Transverse colon (tissue), 4 donors: ENCODE data around the gene WDR74. TPM values are rescaled to one million over a fixed set of nuclear protein-coding genes. Genes with fewer than 3 reads are reported as not detected.

ENCODE experiments used
- DNase-seq: peaks from one replicate; pipeline ENCODE4 v3.0.0-alpha.2; 2019
- H3K27ac ChIP-seq, 4 donors: fragments of 200-600 bp; sonication (generic); 2 replicates each; pipeline ENCODE4 v1.5.1; 2016 to 2018; ENCODE audit warnings: inconsistent platforms in 4 of 4
- H3K27me3 ChIP-seq: fragments of 200-600 bp; sonication (generic); 2 replicates; pipeline ENCODE4 v1.5.1; 2017; ENCODE audit warnings: inconsistent platforms
- H3K36me3 ChIP-seq, 4 donors: fragments of 200-600 bp; sonication (generic); 2 replicates each; pipeline ENCODE4 v1.5.1; 2017 to 2019; ENCODE audit warnings: inconsistent platforms in 4 of 4
- H3K4me1 ChIP-seq, 4 donors: fragments of 200-600 bp; sonication (generic); 2 replicates each; pipeline ENCODE4 v1.5.1; 2017 to 2020; ENCODE audit warnings: inconsistent platforms in 4 of 4
- H3K4me3 ChIP-seq, 4 donors: fragments of 200-600 bp; sonication (generic); 1 replicate in 1 of 4; 2 replicates in 3 of 4; pipeline versions ENCODE4 v1.5.1 to v1.6.1; 2017 to 2019; ENCODE audit warnings: inconsistent platforms in 4 of 4
- H3K9me3 ChIP-seq, 2 donors: fragments of 200-600 bp; sonication (generic); 2 replicates each; pipeline ENCODE4 v1.5.1; 2017 to 2019; ENCODE audit warnings: inconsistent platforms in 2 of 2
- EP300 ChIP-seq: sonication (generic); formaldehyde crosslinking; IDR thresholded peaks from one replicate; pipeline ENCODE4 v1.6.1; 2017; ENCODE audit warnings: antibody characterized with exemption, low read depth
- POLR2A ChIP-seq: fragments of 450-650 bp; IDR thresholded peaks from one replicate; pipeline ENCODE4 v1.6.1; 2016; ENCODE audit warnings: antibody characterized with exemption, mild to moderate bottlenecking, moderate library complexity
- POLR2AphosphoS5 ChIP-seq, 3 donors: sonication (generic); formaldehyde crosslinking; IDR thresholded peaks; one replicate each; pipeline ENCODE4 v1.6.1; 2016; ENCODE audit warnings: antibody characterized with exemption in 3 of 3
- WGBS, 2 donors: methylation state at CpG; one replicate each; pipeline ENCODE4 v1.1.5; 2018; ENCODE audit warnings: low coverage in 1 of 2; 5-methylcytosine and 5-hydroxymethylcytosine counted together
- in situ Hi-C, 4 donors: fragments of 200-750 bp; cut with MboI; loops; one replicate each; pipeline versions ENCODE4 v1.15.0 to v1.15.1; 2017; ENCODE audit warnings: low sequenced_read_pairs in 3 of 4, low pct_ligation_motif_present in 1 of 4, low pct_unique_long_range_greater_than_20kb in 1 of 4
- intact Hi-C: fragments of 100-400 bp; cut with DNase I; formaldehyde crosslinking; loops from one replicate; pipeline ENCODE4 v1.15.1; 2023; ENCODE audit warnings: low total_unique reads
- total RNA-seq, 4 donors: library from RNA; depleted of rRNA; stranded (reverse); fragments of >200 nt; gene quantifications; one replicate each; pipeline ENCODE4 v1.1.0, GENCODE V29; 2016
- TF ChIP-seq, protein P1 (sequence below), 5 experiments: fragments of 200-600 bp in 3 of 5; fragments of 450-650 bp in 2 of 5; sonication (generic) in 3 of 5; IDR thresholded peaks; 1 replicate in 2 of 5; 2 replicates in 3 of 5; pipeline ENCODE4 v1.5.1; 2016 to 2017; ENCODE audit warnings: antibody characterized with exemption in 5 of 5, inconsistent platforms in 3 of 5, mild to moderate bottlenecking in 2 of 5, moderate library complexity in 1 of 5

WDR74 gene
- total RNA-seq, 4 donors from 2014 or later, result 25.3 to 37.8 (median 27.6) TPM

DNA sequence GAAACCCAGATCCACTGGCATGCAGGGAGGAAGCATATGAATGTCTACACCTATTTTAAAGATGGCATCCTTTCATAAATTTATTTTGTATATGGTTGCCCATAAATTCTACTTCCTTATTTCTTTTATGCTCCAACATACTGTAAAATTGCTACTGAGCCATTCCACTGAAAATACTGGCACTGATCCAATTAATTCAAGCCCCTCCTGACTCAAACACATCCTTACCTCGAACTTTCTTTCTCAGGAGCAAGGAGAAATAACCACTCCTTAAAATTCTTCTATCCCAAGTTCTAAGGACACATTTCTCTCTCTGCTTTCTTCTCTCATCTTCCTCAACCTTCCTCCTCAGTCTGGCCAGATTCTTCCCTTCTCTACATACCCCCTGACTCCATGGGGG, 28.6 kb downstream of the WDR74 start:
- Histone ChIP-seq H3K27me3 (no peaks in the 10 kb centered on the region), H3K9me3 (no peaks in the 10 kb centered on the region), H3K27ac (no peak overlapping the region), H3K4me3 (no peak overlapping the region), H3K36me3 (peaks cover 0 to 2% (median 0%) of the 10 kb centered on the region in 4 donors), H3K4me1 (peaks cover 0 to 11% (median 6%) of the 10 kb centered on the region in 4 donors)
- intact Hi-C loops (no loop called here), in situ Hi-C loops (no loop called here)
- TF ChIP-seq POLR2A (no peak), EP300 (no peak), POLR2AphosphoS5 (IDR thresholded peaks at IDR 0.05) (no peak)
- TF ChIP-seq, protein P1, sequence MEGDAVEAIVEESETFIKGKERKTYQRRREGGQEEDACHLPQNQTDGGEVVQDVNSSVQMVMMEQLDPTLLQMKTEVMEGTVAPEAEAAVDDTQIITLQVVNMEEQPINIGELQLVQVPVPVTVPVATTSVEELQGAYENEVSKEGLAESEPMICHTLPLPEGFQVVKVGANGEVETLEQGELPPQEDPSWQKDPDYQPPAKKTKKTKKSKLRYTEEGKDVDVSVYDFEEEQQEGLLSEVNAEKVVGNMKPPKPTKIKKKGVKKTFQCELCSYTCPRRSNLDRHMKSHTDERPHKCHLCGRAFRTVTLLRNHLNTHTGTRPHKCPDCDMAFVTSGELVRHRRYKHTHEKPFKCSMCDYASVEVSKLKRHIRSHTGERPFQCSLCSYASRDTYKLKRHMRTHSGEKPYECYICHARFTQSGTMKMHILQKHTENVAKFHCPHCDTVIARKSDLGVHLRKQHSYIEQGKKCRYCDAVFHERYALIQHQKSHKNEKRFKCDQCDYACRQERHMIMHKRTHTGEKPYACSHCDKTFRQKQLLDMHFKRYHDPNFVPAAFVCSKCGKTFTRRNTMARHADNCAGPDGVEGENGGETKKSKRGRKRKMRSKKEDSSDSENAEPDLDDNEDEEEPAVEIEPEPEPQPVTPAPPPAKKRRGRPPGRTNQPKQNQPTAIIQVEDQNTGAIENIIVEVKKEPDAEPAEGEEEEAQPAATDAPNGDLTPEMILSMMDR (IDR thresholded peaks at IDR 0.05), result no peak
- no peak for DNase-seq
- 11 to 26% methylated on average over 1 of the region's 1 CpG for WGBS, 2 donors

DNA sequence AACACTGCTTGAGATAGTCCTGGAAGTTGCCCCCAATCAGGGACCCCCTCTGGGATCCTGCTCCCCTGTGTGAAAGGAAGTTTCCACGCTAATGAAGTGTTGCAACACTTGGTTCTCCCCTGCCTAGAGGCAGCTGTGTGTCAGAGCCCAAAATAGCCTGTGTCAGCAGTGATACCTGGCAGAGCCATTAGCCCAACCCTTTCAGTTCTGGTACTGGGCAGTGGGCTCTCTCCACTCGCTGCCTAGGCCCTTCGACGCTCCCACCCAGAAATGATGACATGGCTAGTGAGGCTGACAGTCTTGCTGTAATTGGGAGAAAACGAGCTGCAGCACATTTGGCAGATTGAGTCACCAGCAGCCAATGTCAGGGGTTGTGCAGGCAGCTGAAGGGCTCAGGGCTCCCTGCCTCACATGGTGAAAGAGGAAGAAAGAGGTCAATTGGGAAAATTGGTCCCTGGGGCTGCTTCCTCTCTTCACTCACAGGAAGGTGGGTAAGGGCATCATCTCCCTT, 32.7 kb downstream of the WDR74 start:
- DNase-seq, result peak; percentile 10
- no peak for TF ChIP-seq POLR2A
- TF ChIP-seq POLR2AphosphoS5 (IDR thresholded peaks at IDR 0.05), result peak in 1 of 3 donors; percentile 9
- intact Hi-C loops (no loop called here), in situ Hi-C loops (no loop called here)
- H3K4me1 ChIP-seq, result peaks cover 7 to 22% (median 19%) of the 10 kb centered on the region in 4 donors
- peak overlapping the region; percentile 95 to 99 (median 96) for H3K27ac ChIP-seq
- peaks cover 0 to 16% (median 7%) of the 10 kb centered on the region in 4 donors for H3K36me3 ChIP-seq
- WGBS, 2 donors, result 89% methylated on average over 5 of the region's 5 CpGs; no CpG with 5 or more reads in 1 of the 2 donors
- H3K9me3 ChIP-seq, result no peaks in the 10 kb centered on the region
- no peak overlapping the region for H3K4me3 ChIP-seq
- H3K27me3 ChIP-seq, result no peaks in the 10 kb centered on the region

DNA sequence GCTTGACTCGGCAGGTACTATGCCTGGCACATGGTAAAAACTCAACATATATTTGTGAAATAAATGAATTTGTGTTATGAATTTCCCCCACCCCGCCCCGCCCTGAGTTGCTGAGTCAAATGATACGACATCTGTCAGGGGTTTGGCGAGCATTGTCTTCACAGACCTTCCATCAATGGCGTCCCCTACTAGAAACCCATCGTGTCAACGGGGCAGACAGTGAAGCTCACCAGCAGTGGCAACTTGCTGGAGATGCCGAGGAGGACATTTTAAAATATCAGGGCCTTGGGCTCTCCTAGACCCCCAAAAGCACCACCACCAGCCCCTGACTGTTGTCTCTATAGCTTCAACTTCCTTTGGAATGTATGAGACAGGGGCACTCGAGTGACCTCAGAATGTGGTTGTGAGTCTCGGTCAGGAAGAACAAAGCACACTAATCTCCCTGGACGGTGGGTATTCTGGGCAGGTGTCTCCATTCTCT, 33.4 kb downstream of the WDR74 start:
- intact Hi-C loops, result no loop called here
- peak; percentile 16 for DNase-seq
- TF ChIP-seq POLR2A (no peak), POLR2AphosphoS5 (IDR thresholded peaks at IDR 0.05) (no peak), EP300 (no peak)
- TF ChIP-seq, protein P1 (IDR thresholded peaks at IDR 0.05), result no peak
- Histone ChIP-seq H3K27ac (peak overlapping the region; percentile 95 to 99 (median 96)), H3K36me3 (peaks cover 0 to 22% (median 11%) of the 10 kb centered on the region in 4 donors), H3K27me3 (no peaks in the 10 kb centered on the region), H3K4me1 (peaks cover 7 to 22% (median 19%) of the 10 kb centered on the region in 4 donors), H3K9me3 (no peaks in the 10 kb centered on the region), H3K4me3 (peak overlapping the region; percentile 62 to 96 (median 88))
- in situ Hi-C loops, result no loop called here
- 30 to 35% methylated on average over 2 to 12 of the region's 12 CpGs for whole genome bisulfite sequencing, 2 donors

DNA sequence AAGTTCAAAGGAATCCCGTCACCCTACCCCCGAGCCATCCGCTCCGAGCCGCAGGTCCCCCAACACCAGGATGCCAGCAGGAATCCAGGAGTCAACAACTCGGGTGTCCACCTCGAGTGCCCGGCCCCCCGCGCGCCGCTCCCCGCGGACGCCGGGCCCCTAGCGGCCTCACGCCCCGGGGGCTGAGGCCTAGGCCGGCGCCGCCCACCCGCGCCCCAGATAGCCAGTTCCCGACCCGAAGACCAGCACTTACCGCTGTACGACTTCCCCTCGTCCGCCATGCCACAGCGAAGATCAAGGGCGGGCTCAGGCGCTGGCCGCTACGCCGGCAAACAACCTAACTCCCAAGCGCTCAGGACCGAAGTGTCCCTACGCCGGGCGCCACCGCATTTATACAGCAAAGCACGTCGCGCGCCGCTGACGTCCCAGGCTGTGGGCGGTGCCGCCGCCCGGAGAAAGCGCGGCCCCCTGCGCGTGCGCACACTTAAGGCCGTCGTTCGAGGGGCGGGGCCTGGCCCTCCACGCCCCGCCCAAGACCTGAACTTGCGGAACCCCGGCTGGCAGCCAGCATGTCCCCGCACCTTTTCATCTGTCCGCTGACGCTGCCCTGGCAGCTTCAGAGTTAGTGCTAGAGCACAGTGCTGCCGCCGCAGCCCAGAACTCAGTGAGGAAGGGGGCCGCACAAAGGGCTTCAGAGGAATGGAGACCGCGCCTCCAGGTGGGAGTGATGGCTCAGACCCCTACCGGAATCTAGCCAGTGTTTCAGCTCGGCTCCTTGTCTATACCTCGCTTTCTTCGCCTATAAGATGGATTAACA, 34.1 kb downstream of the WDR74 start, which contains the start of gene NXF1:
Gene NXF1 (minus strand): TSS at position 365 of the 817 bp plus-strand sequence. CDS start 84 bp downstream, at position 281.
- intact Hi-C loops, result no loop called here
- H3K36me3 ChIP-seq, result peaks cover 0 to 30% (median 14%) of the 10 kb centered on the region in 4 donors
- WGBS, 2 donors, result 0 to 1% methylated on average over 2 to 43 of the region's 77 CpGs
- H3K9me3 ChIP-seq, result no peaks in the 10 kb centered on the region
- peak; percentile 96 for DNase-seq
- H3K4me3 ChIP-seq, result peak within 1 kb of the TSS; percentile 62 to 96 (median 88)
- H3K27me3 ChIP-seq, result no peaks in the 10 kb centered on the region
- TF ChIP-seq POLR2AphosphoS5 (IDR thresholded peaks at IDR 0.05), result peak; percentile 100
- TF ChIP-seq EP300, result no peak
- peak; percentile 100 for TF ChIP-seq POLR2A
- TF ChIP-seq, protein P1 (IDR thresholded peaks at IDR 0.05), result peak; percentile 3 to 64 (median 14)
- in situ Hi-C loops, result no loop called here
- peaks cover 7 to 22% (median 18%) of the 10 kb centered on the region in 4 donors for H3K4me1 ChIP-seq
- peak within 1 kb of the TSS; percentile 95 to 99 (median 96) for H3K27ac ChIP-seq
